HG03175 (cell line): Measurements from ENCODE around the gene PSEN1.

Experiments used
- ATAC-seq: cut with Tn5 transposase; IDR thresholded peaks from one replicate; pipeline ENCODE4 v1.9.1; 2021; ENCODE audit warnings: mild to moderate bottlenecking, moderate library complexity; ENCODE audit not compliant: unreplicated experiment

Gene PSEN1

GRCh38 chr14:73251516-73252215, 115.4 kb downstream of the PSEN1 start:
- no peak for ATAC-seq

- no peak for ATAC-seq
Measured at GRCh38 chr14:73252491-73253322, 116.4 kb downstream of the PSEN1 start.

- ATAC-seq, result no peak
Measured at GRCh38 chr14:73253323-73253610, 117.0 kb downstream of the PSEN1 start.

- ATAC-seq, result no peak
Measured at GRCh38 chr14:73253721-73254120, 117.4 kb downstream of the PSEN1 start.

- no peak for ATAC-seq
Measured at GRCh38 chr14:73254247-73255004, 118.1 kb downstream of the PSEN1 start.

GRCh38 chr14:73255005-73255400, 118.7 kb downstream of the PSEN1 start:
- no peak for ATAC-seq

GRCh38 chr14:73255693-73256225, 119.5 kb downstream of the PSEN1 start:
- ATAC-seq, result no peak

- ATAC-seq, result no peak
Measured at GRCh38 chr14:73258076-73258475, 121.8 kb downstream of the PSEN1 start.

- ATAC-seq, result no peak
Measured at GRCh38 chr14:73258845-73259611, 122.7 kb downstream of the PSEN1 start.

- ATAC-seq, result no peak
Measured at GRCh38 chr14:73259837-73260236, 123.5 kb downstream of the PSEN1 start.

GRCh38 chr14:73260574-73260973, 124.3 kb downstream of the PSEN1 start:
- no peak for ATAC-seq

- ATAC-seq, result no peak
Measured at GRCh38 chr14:73261075-73261474, 124.8 kb downstream of the PSEN1 start.

GRCh38 chr14:73261520-73262426, 125.5 kb downstream of the PSEN1 start:
- no peak for ATAC-seq

GRCh38 chr14:73262427-73263183, 126.3 kb downstream of the PSEN1 start:
- no peak for ATAC-seq

- ATAC-seq, result no peak
Measured at GRCh38 chr14:73263606-73264005, 127.3 kb downstream of the PSEN1 start.

GRCh38 chr14:73264080-73264884, 128.0 kb downstream of the PSEN1 start:
- no peak for ATAC-seq

GRCh38 chr14:73264885-73265720, 128.8 kb downstream of the PSEN1 start:
- ATAC-seq, result no peak
